Stimulated activated CD4-positive, alpha-beta T cell treated with anti-CD3 and anti-CD28 coated beads, Interleukin-4, amount 100 ng/mL, for 4 hours (primary cell): ENCODE data around the gene CYB561D1.

Experiments used
- DNase-seq, 2 experiments: peaks; one replicate each; pipeline ENCODE4 v3.0.0-alpha.2; 2020

Gene CYB561D1

GRCh38 chr1:109482242-109482641 lies 11.7 kb upstream of the CYB561D1 start:
- no peak for DNase-seq

GRCh38 chr1:109482791-109483671 lies 10.9 kb upstream of the CYB561D1 start:
- DNase-seq: peak in 1 of 2 experiments; percentile 52

- DNase-seq: peak; percentile 89 to 92
These were observed 10.0 kb upstream of the CYB561D1 start, which contains the start of gene ATXN7L2 for GRCh38 chr1:109483672-109484518. Gene ATXN7L2 (plus strand): TSS chr1:109483905. CDS start chr1:109483954, 49 bp downstream.

- no peak for DNase-seq
These were observed 9.3 kb upstream of the CYB561D1 start for GRCh38 chr1:109484519-109484975.

GRCh38 chr1:109485001-109485400 lies 8.9 kb upstream of the CYB561D1 start:
- no peak for DNase-seq

- DNase-seq: no peak
These were observed 6.6 kb upstream of the CYB561D1 start for GRCh38 chr1:109487261-109487660.

GRCh38 chr1:109488201-109488600 lies 5.7 kb upstream of the CYB561D1 start:
- DNase-seq: no peak

- DNase-seq: no peak
These were observed 5.2 kb upstream of the CYB561D1 start for GRCh38 chr1:109488696-109489095.

- peak; percentile 69 to 70 for DNase-seq
These were observed 3.6 kb upstream of the CYB561D1 start for GRCh38 chr1:109490029-109490933.

- no peak for DNase-seq
These were observed 3.0 kb upstream of the CYB561D1 start for GRCh38 chr1:109490934-109491302.

GRCh38 chr1:109491372-109491771 lies 2.5 kb upstream of the CYB561D1 start:
- DNase-seq: no peak

- DNase-seq: no peak
These were observed 1.1 kb upstream of the CYB561D1 start for GRCh38 chr1:109492779-109493178.

- DNase-seq: no peak
These were observed 667 bp upstream of the CYB561D1 start for GRCh38 chr1:109493227-109493626.

- DNase-seq: no peak
These were observed 1.8 kb downstream of the CYB561D1 start for GRCh38 chr1:109495738-109496137.

GRCh38 chr1:109497449-109498160 lies 3.7 kb downstream of the CYB561D1 start:
- DNase-seq: no peak

GRCh38 chr1:109498161-109498801 lies 4.4 kb downstream of the CYB561D1 start:
- peak; percentile 40 to 64 for DNase-seq

- no peak for DNase-seq
These were observed 5.2 kb downstream of the CYB561D1 start for GRCh38 chr1:109499081-109499480.

GRCh38 chr1:109499661-109500536 lies 6.0 kb downstream of the CYB561D1 start:
- DNase-seq: peak; percentile 46 to 51

- DNase-seq: no peak
These were observed 7.1 kb downstream of the CYB561D1 start for GRCh38 chr1:109500941-109501381.
